ENCODE measurements around the gene MS4A15.
"Not testable (repeated sequence)": the region's sequence is repeated elsewhere in the genome, so short reads cannot be mapped to it uniquely, and the experiment has no call there.

Gene MS4A15

GRCh38 chr11:60814112-60814511 is 57.4 kb downstream of the MS4A15 start:
- no peak overlapping the region for H2BK5ac ChIP-seq (ENCODE audit: low read length)
- H3K27me3 ChIP-seq (ENCODE audit: insufficient read depth, low read length, poor library complexity) = no peaks in the 10 kb centered on the region
- no peaks in the 10 kb centered on the region for H3K79me2 ChIP-seq (ENCODE audit: control insufficient read depth, insufficient read depth, low read length)
- H3K9ac ChIP-seq (ENCODE audit: low read length) = no peak overlapping the region
- H3K23ac ChIP-seq (ENCODE audit: low read length) = no peak overlapping the region
- H3K4me1 ChIP-seq (ENCODE audit: control insufficient read depth, low read depth, low read length) = no peaks in the 10 kb centered on the region
- no peak overlapping the region for H2BK120ac ChIP-seq (ENCODE audit: low read depth, low read length)
- no peaks in the 10 kb centered on the region for H3K36me3 ChIP-seq (ENCODE audit: control insufficient read depth, insufficient read depth, low read length)
- H4K5ac ChIP-seq (ENCODE audit: low read length) = no peak overlapping the region
- H3K27ac ChIP-seq (ENCODE audit: low read depth, low read length) = no peak overlapping the region
- no peak overlapping the region for H3K4me3 ChIP-seq (ENCODE audit: low read length)
- no peak for DNase-seq
- no peak overlapping the region for H3K18ac ChIP-seq (ENCODE audit: low read length)
- no peak overlapping the region for H3K4me2 ChIP-seq (ENCODE audit: low read length)
- no peak overlapping the region for H2AK5ac ChIP-seq (ENCODE audit: low read length)
- H2BK15ac ChIP-seq (replicated peaks; ENCODE audit: low read depth) = no peak overlapping the region
- no CpG with 5 or more reads among the region's 2 CpGs for WGBS (ENCODE audit: extremely low coverage, insufficient coverage, low lambda C conversion rate)
- H4K8ac ChIP-seq (ENCODE audit: low read depth, low read length) = no peak overlapping the region
- H3K56ac ChIP-seq (ENCODE audit: low read length) = no peak overlapping the region
- no peak overlapping the region for H3K4ac ChIP-seq (ENCODE audit: low read depth, low read length)
- H3K79me1 ChIP-seq (ENCODE audit: low read length) = no peaks in the 10 kb centered on the region

- no peak overlapping the region for H2BK5ac ChIP-seq (ENCODE audit: low read length)
- DNase-seq = no peak
- H2AK5ac ChIP-seq (ENCODE audit: low read length) = no peak overlapping the region
- H3K4me2 ChIP-seq (ENCODE audit: low read length) = no peak overlapping the region
- H3K79me1 ChIP-seq (ENCODE audit: low read length) = no peaks in the 10 kb centered on the region
- H3K18ac ChIP-seq (ENCODE audit: low read length) = no peak overlapping the region
- no peaks in the 10 kb centered on the region for H3K79me2 ChIP-seq (ENCODE audit: control insufficient read depth, insufficient read depth, low read length)
- H3K36me3 ChIP-seq (ENCODE audit: control insufficient read depth, insufficient read depth, low read length) = no peaks in the 10 kb centered on the region
- no peaks in the 10 kb centered on the region for H3K27me3 ChIP-seq (ENCODE audit: insufficient read depth, low read length, poor library complexity)
- no peak overlapping the region for H3K9ac ChIP-seq (ENCODE audit: low read length)
- H2BK120ac ChIP-seq (ENCODE audit: low read depth, low read length) = no peak overlapping the region
- no peak overlapping the region for H4K5ac ChIP-seq (ENCODE audit: low read length)
- H4K8ac ChIP-seq (ENCODE audit: low read depth, low read length) = no peak overlapping the region
- no peaks in the 10 kb centered on the region for H3K4me1 ChIP-seq (ENCODE audit: control insufficient read depth, low read depth, low read length)
- WGBS (ENCODE audit: extremely low coverage, insufficient coverage, low lambda C conversion rate) = no CpG with 5 or more reads among the region's 2 CpGs
- H3K4ac ChIP-seq (ENCODE audit: low read depth, low read length) = no peak overlapping the region
- no peak overlapping the region for H3K4me3 ChIP-seq (ENCODE audit: low read length)
- H3K27ac ChIP-seq (ENCODE audit: low read depth, low read length) = no peak overlapping the region
- H2BK15ac ChIP-seq (replicated peaks; ENCODE audit: low read depth) = no peak overlapping the region
- no peak overlapping the region for H3K56ac ChIP-seq (ENCODE audit: low read length)
- H3K23ac ChIP-seq (ENCODE audit: low read length) = no peak overlapping the region
These were observed 60.0 kb downstream of the MS4A15 start for GRCh38 chr11:60816590-60817157.

GRCh38 chr11:60818057-60818456 is 61.4 kb downstream of the MS4A15 start:
- Histone ChIP-seq H3K23ac (ENCODE audit: low read length) (no peak overlapping the region), H3K4ac (ENCODE audit: low read depth, low read length) (no peak overlapping the region), H2BK5ac (ENCODE audit: low read length) (no peak overlapping the region), H4K5ac (ENCODE audit: low read length) (no peak overlapping the region), H3K4me1 (ENCODE audit: control insufficient read depth, low read depth, low read length) (no peaks in the 10 kb centered on the region), H3K79me2 (ENCODE audit: control insufficient read depth, insufficient read depth, low read length) (no peaks in the 10 kb centered on the region), H3K27ac (ENCODE audit: low read depth, low read length) (no peak overlapping the region), H2AK5ac (ENCODE audit: low read length) (no peak overlapping the region), H3K18ac (ENCODE audit: low read length) (no peak overlapping the region), H3K4me2 (ENCODE audit: low read length) (no peak overlapping the region), H3K79me1 (ENCODE audit: low read length) (no peaks in the 10 kb centered on the region), H3K36me3 (ENCODE audit: control insufficient read depth, insufficient read depth, low read length) (no peaks in the 10 kb centered on the region), H3K4me3 (ENCODE audit: low read length) (no peak overlapping the region), H3K56ac (ENCODE audit: low read length) (no peak overlapping the region), H4K8ac (ENCODE audit: low read depth, low read length) (no peak overlapping the region), H2BK15ac (replicated peaks; ENCODE audit: low read depth) (no peak overlapping the region), H2BK120ac (ENCODE audit: low read depth, low read length) (no peak overlapping the region), H3K9ac (ENCODE audit: low read length) (no peak overlapping the region), H3K27me3 (ENCODE audit: insufficient read depth, low read length, poor library complexity) (no peaks in the 10 kb centered on the region)
- WGBS (ENCODE audit: extremely low coverage, insufficient coverage, low lambda C conversion rate) = no CpG with 5 or more reads among the region's 4 CpGs
- peak; percentile 19 for DNase-seq

DNA sequence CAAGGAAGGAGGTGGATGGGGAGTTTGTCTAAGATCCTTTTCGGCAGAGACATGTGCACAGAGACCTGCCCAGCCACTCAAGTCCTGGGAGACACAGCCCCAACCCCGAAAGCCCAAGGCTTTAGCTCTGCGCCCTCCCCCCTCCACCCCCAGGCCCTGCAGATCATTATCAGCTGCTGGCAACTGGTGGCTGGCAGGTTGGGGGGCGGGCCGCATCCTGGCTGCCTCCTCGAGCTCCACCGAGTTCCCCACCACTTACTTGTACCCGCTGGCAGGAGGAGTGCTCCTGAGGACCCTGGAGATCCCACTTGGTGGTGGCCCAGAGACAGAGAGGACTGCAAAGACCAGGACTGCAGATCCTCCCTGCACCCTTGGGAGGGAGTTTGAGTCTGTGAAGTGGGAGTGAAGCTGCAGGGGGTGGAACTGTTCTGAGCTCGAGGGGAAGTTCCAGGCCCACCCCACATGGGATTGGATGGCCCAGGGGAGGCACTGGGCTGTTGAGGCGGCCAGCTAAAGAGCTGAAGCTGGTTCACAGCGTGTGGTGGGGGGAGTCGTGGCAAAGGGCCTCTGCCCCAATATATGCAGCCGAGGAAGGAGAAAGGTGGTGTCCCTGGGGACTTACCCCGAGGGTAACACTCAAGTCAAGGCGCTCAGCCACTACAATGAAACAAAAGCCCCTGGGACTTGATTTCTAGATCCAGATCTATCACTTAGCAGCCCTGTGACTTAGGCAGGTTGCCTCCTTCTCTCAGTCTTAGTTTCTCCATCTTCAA is 65.3 kb downstream of the MS4A15 start:
- H3K4ac ChIP-seq (ENCODE audit: low read depth, low read length) = no peak overlapping the region
- no peak for DNase-seq
- no CpG with 5 or more reads among the region's 15 CpGs for WGBS (ENCODE audit: extremely low coverage, insufficient coverage, low lambda C conversion rate)

DNA sequence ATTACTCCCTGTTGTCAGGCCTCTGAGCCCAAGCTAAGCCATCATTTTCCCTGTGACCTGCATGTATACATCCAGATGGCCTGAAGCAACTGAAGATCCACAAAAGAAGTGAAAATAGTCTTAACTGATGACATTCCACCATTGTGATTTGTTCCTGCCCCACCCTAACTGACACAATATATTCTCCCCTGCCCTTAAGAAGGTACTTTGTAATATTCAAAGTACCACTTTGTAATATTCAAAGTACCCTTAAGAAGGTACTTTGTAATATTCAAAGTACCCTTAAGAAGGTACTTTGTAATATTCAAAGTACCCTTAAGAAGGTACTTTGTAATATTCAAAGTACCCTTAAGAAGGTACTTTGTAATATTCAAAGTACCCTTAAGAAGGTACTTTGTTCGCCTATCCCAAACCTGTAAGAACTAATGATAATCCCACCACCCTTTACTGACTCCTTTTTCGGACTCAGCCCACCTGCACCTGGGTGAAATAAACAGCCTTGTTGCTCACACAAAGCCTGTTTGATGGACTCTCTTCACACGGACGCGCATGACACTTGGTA is 67.2 kb downstream of the MS4A15 start:
- H4K5ac ChIP-seq (ENCODE audit: low read length); H3K4ac ChIP-seq (ENCODE audit: low read depth, low read length); H3K4me1 ChIP-seq (ENCODE audit: control insufficient read depth, low read depth, low read length); H2BK5ac ChIP-seq (ENCODE audit: low read length); H3K4me2 ChIP-seq (ENCODE audit: low read length); H3K79me2 ChIP-seq (ENCODE audit: control insufficient read depth, insufficient read depth, low read length); H3K18ac ChIP-seq (ENCODE audit: low read length); H3K27me3 ChIP-seq (ENCODE audit: insufficient read depth, low read length, poor library complexity); H3K79me1 ChIP-seq (ENCODE audit: low read length); H3K36me3 ChIP-seq (ENCODE audit: control insufficient read depth, insufficient read depth, low read length); H2BK15ac ChIP-seq (replicated peaks; ENCODE audit: low read depth); H3K56ac ChIP-seq (ENCODE audit: low read length); H2AK5ac ChIP-seq (ENCODE audit: low read length); H4K8ac ChIP-seq (ENCODE audit: low read depth, low read length); H3K27ac ChIP-seq (ENCODE audit: low read depth, low read length); DNase-seq; H2BK120ac ChIP-seq (ENCODE audit: low read depth, low read length); H3K23ac ChIP-seq (ENCODE audit: low read length); H3K9ac ChIP-seq (ENCODE audit: low read length); H3K4me3 ChIP-seq (ENCODE audit: low read length): not testable (repeated sequence)
- no CpG with 5 or more reads among the region's 5 CpGs for WGBS (ENCODE audit: extremely low coverage, insufficient coverage, low lambda C conversion rate)

More for the DNA sequence above, 65.3 kb downstream of the MS4A15 start:
- Histone ChIP-seq H2AK5ac (ENCODE audit: low read length) (no peak overlapping the region), H3K36me3 (ENCODE audit: control insufficient read depth, insufficient read depth, low read length) (no peaks in the 10 kb centered on the region), H3K79me2 (ENCODE audit: control insufficient read depth, insufficient read depth, low read length) (no peaks in the 10 kb centered on the region), H3K9ac (ENCODE audit: low read length) (no peak overlapping the region), H3K27me3 (ENCODE audit: insufficient read depth, low read length, poor library complexity) (no peaks in the 10 kb centered on the region), H3K4me2 (ENCODE audit: low read length) (no peak overlapping the region), H3K56ac (ENCODE audit: low read length) (no peak overlapping the region), H2BK120ac (ENCODE audit: low read depth, low read length) (no peak overlapping the region), H4K8ac (ENCODE audit: low read depth, low read length) (no peak overlapping the region), H3K4me1 (ENCODE audit: control insufficient read depth, low read depth, low read length) (no peaks in the 10 kb centered on the region), H4K5ac (ENCODE audit: low read length) (no peak overlapping the region), H3K4me3 (ENCODE audit: low read length) (no peak overlapping the region), H2BK15ac (replicated peaks; ENCODE audit: low read depth) (no peak overlapping the region), H3K79me1 (ENCODE audit: low read length) (no peaks in the 10 kb centered on the region), H2BK5ac (ENCODE audit: low read length) (no peak overlapping the region), H3K27ac (ENCODE audit: low read depth, low read length) (no peak overlapping the region), H3K23ac (ENCODE audit: low read length) (no peak overlapping the region), H3K18ac (ENCODE audit: low read length) (no peak overlapping the region)
